ENCODE data around the gene TBC1D8. TPM values are rescaled to one million over a fixed set of nuclear protein-coding genes. Genes with fewer than 3 reads are reported as not detected.
A peak's percentile ranks its signal among the peaks of the same experiment; 100 is the strongest.

TBC1D8 gene
- polyA plus RNA-seq, 1 donor, result 30.2 TPM

DNA sequence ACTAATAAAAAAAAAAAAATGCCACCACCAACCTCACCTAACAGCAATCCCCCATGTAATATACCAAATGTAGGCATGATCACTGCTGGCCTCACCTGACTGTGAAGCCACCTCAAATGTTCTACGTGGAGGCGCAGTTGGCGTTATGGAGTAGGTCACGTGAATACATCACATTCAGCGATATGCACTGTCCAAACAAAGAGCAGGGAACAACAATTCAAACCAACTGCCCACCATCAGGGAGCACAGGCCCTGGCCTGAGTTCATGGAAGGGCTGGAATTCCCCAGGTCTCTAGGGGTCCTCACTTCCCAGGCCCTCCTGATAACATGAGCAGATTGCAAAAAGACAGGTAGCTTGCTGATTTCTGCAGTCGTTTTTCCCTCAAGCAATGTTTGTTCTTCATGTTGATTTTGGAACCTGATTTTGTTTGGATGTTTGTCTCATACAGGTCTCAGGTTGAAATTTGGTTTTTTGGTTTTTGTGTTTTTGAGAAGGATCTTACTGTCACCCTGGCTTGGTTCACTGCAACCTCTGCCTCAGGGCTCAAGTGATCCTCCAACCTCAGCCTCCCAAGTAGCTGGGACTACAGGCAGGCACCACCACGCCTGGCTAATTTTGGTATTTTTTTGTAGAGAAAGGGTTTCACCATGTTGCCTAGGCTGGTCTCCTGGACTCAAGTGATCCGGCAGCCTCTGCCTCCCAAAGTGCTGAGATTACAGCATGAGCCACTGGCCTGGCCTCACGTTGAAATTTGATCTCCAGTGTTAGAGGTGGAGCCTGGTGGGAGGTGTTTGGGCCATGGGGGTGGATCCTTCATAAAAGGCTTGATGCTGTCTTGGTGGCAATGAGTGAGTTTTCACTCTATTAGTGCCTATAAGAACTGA, 15.5 kb downstream of the TBC1D8 start:
- DNase-seq, result no peak

DNA sequence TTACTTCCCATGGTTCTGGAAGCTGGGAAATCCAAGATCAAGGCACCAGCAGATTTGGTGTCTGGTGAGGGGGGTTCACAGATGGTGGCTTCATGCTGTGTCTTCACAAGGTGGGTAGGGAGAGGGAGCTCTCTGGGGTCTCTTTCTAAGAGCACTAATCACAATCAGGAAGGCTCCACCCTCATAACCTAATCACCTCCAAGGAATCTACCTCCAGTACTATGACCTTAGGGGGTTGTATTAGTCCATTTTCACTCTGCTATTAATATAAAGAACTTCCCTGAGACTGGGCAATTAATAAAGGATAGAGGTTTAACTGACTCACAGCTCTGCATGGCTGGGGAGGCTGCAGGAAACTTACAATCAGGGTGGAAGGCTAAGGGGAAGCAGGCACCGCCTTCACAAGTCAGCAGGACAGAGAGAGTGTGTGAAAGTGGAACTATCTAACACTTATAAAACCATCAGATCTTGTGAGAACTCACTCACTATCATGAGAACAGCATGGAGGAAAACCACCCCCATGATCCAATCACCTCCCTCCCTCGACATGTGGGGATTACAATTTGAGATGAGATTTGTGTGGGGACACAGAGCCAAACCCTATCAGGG, 17.6 kb downstream of the TBC1D8 start:
- no peak for DNase-seq

DNA sequence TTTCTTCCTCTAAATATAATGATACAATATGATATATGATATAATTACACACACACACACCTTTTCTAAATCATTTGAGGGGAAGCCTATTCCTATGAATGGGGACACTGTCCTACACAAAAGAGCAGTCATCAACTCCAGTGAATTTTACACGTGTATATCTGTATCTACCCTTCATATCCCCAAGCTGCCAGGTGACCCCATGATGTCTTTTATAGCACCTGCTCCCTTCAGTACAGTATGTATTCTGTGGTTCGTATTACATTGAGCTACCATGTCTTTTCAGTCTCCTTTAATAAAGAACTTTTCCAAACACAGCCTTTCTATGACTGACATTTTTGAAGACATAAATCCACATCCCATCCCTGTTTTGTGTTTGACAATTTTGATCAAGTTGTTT, 19.0 kb downstream of the TBC1D8 start:
- DNase-seq, result no peak

DNA sequence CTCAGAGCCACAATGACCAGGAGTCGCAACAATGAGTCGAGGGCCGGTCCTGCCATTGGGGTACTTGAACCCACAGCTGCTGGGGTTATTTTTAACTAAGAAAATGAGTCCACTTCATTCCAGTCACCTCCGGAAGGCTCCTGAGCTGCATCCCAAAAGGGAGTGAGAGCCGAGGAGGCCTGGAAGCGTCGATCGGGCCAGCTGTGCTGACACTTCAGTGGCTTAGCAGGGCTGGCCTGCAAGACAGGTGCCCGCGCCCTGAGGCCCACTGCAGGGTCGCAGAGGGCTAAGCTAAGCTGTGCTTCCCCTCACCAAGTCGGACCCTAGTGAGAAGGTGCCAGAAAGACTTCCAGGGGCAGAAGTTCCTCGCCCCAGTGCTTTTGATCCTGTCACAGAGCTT, 21.1 kb downstream of the TBC1D8 start:
- no peak for DNase-seq

DNA sequence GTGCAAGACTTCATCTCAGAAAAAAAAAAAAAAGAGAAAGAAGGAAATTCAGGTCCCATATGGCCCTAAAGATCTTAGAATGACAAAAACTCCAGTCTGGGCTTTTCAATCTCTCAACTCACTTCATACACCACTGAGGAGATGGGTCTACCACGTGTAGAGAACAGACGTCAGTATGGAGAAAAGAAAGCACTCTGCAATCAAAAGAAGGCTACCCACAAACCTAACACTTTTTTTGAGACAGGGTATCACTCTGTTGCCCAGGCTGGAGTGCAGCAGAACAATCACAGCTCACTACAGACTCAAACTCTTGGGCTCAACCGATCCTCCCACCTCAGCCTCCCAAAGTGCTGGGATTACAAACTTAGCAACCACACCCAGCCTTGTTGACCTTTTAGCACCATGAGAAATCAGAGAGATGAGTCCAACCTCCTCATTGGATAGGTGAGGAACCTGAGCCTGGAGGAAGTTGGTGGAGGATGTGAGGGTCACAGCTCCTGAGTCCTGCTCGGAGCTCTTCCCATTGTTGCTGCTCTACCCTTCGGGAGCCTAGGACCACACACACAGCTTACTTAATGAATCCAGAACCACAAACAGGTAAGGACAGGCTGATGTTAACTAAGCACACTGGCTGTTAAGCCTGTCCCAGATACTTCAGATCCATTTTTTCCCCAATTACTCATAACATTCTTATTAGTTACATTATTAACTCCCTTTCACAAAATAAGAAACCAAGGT, 23.7 kb downstream of the TBC1D8 start:
- no peak for DNase-seq

DNA sequence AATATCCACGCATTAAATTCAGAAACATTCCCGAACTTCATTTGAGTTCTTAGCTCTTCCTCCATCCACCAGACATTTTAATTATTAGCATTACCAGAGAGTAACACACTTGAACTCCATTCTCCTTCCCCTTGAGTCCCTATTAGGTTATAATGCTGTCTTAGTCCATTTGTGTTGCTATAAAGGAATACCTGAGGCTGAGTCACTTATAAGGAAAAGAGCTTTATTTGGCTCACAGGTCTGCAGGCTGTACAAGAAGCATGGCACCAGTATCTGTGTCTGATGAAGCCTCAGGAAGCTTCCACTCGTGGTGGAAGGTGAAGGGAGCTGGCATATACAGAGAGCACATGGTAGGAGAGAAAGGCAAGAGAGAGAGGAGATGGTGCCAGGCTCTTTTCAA, 25.4 kb downstream of the TBC1D8 start:
- DNase-seq, result no peak

DNA sequence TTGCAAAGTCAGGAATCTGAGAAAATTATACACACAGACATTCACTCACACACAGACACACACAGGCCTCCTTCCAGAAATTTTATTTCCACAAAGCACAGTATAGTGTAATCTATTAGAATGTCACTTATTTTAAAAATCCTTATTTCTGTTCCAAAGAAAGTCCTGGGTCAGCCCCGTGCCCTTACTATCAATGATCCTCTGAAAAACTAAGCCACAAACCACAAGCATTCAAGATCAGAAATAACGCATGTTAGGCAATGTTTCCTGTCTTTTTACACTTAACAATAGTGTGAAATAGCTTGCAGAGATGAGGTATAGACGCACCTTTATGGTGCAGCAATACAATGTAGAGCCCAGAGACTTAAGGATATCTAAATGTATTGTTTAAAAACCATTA, 25.8 kb downstream of the TBC1D8 start:
- no peak for DNase-seq

DNA sequence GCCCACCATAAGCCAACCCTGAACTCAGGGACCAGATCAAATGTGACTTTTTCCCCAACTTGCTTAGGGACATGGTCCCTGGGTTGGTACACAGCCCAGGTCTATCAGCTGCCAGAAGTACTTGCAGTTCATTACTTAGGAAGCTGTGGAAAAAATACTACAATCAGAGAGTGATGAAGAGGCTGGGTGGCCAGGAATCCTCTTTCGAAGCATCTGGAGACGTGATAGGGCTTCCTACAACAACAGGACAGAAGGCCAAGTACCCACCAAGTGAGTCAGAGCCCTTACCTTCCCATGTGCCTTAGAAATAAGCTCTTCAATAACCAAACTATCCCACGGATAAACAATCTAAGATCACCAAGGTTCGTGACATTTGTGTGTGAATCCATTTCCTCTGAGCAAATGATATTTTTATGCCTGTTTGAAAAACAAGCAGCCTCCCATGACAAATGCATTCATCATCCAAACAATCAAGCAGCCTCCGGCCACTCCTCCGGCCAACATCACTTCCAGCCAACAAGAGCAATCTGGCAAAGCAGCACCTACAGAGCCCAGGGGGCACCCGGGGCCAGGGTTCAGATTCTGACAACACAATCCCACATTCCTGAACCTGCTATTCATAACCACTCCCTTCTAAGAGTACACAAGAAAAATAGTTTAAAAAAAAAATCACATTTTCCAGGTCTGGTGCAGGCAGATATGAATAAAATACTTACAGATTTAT, 26.4 kb downstream of the TBC1D8 start:
- DNase-seq, result no peak

DNA sequence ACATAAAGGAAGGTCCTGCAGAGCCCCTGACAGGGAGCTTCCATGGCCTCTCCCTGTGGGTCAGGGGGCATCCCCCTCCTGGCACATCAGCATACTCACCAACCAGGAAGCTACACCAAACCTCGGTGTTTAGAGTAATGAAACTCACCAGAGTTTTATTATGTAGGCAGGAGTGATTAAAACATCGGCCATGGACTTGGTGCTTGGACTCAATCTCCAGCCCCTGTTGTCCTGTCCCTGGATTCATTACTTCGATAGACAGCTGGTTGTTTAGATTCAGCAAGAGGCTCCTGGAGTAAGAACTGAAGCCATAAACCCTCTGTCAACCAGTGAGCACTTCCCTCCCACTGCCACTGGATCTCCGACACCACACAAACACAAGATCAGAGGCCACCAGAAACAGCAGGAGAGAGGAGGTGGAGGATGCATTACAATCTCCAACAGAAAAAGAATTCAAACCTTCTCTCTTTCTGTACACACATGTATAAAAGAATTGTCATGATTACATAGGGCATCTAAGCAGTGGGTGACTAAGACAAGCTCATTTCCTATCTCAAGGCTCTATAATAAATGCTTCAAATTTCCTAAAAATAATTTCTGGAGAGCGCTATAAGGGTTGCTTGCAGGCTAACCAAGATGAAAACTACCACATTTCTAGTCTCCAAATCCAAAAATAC, 27.2 kb downstream of the TBC1D8 start:
- DNase-seq, result no peak

DNA sequence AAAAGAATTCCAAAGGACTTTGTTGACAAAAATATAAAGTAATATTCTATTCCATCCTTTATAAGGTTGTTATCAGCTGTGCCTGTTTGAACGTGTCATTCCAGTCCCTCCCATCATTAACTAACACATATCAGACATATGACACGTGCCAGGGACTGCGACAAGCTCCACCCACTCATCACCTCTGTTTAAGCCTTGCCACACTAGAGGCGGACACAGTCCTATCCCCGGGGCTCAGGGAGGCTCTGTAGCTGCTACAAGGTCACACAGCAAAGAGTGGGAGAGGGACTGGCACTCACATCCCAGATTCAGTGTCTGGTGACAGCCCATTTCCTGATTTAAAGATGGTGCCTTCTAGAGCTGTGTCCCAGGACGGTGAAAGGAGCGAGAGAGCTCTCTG, 30.0 kb downstream of the TBC1D8 start:
- no peak for DNase-seq

DNA sequence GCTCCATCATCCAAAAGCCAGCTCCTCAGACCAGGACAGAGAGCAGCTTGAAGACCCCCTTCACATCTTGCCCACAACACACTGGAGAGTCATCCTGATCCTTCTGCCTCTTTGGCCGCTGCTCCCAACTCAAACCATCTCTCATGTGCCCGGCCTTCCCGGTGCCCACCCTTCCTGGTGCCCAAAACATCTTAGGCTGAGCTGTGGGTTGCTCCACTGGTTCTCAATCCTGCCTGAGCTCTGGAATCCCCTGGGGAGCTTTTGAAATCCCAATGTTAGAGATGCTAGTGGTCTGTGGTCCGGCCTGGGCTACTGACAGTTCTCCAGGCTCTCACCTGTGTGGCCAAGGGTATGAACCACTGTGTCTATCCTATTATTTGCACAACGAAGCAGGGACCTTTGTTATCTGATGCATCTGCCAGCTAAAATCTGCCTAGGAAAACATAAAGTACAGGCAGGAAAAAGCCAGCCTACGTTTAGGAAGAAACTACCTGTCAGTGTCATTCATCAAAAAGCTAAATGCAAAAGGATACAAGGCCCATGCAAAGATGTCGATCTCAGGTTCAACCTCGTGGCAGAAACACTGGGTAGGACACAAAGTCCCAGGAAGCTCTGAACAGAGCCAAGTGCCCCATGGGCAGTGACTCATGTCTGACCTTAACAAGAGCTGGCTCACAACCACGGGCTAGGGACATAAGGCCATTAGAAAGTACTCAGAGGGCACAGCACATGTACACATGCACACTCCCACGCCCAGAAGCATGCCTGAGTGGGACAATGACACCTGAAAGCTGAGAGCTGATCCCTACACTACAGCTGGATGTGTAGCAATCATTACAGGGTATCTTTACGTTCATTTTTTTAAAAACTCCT, 30.8 kb downstream of the TBC1D8 start:
- no peak for DNase-seq

DNA sequence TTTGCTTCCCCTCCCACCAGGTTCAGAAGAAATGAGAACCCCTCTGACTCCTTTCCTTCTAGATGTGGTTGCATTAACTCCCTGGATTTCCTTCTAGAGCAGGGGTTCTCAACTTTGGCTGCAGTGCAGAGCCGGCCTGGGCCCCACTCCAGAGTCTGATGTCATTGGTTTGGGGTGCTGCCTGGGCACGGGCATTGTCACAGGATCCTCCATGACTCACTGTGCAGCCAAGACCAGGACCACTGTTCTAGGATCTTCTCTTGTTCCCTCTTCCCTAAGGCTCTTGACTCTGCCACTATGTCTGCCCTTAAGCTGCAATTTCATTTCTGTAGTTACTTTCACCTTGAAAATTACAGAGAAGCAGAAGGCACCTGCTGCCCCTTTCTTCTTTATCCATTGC, 31.8 kb downstream of the TBC1D8 start:
- no peak for DNase-seq

DNA sequence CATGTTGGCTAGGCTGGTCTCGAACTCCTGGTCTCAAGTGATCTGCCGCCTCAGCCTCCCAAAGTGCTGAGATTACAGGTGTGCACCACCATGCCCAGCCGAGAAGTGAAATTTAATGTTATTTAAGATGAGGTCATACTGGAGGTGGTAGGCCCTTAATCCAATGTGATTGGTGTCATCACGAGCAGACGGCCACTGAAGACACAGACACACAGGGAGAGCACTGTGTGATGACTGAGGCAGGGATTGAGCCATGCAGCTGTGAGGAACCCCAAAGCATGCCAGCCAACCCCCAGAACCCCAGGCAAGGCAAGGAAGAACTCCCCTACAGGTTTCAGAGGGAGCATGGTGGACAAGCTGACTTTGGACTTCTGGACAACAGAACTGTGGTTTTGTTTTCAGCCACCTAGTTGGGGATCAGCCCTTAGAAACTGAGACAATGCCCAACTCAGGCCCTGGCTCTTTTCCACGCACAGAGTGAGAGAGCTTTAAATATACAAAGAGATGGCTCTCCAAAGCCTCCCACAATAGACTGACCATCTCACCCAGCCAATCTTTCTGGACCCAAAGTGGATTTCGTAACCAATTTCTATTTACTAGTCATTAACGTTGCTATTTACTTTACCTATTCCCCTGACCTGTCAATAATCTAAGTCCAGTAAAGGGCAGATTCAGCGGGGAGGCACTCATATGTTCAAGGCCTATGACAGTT, 34.2 kb downstream of the TBC1D8 start:
- no peak for DNase-seq

DNA sequence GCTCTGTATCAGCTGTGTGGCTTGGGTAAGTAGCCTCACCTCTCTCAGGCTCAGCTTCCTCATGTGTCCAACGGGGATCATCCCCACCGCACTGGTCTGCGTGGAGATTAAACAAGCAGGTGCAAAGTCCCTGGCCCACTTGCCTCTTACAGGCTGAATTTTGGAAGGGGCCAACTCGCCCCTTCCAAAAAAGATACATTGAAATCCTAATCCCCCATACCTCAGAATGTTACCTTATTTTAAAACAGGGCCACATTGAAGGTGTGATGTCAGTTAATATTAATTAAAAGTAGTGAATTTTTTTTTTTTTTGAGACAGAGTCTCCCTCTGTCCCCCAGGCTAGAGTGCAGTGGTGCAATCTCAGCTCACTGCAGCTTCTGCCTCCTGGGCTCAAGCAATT, 34.8 kb downstream of the TBC1D8 start:
- DNase-seq, result no peak

DNA sequence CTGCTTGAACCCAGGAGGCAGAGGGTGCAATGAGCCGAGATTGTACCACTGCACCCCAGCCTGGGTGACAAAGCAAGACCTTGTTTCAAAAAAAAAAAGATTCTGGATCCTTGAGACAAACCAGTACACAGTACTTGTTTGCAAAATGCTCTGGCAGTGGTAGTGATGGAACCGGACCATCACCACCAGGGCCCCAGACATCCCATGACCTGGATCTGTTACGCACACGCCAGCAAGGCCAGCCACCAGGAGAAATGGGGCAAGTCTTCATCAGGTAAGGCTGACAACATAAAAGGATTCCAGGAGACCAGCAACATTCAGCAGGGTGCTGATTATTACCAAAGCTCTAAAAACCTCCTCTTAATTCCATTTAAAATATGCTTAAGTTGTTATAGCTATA, 35.5 kb downstream of the TBC1D8 start:
- DNase-seq, result no peak

DNA sequence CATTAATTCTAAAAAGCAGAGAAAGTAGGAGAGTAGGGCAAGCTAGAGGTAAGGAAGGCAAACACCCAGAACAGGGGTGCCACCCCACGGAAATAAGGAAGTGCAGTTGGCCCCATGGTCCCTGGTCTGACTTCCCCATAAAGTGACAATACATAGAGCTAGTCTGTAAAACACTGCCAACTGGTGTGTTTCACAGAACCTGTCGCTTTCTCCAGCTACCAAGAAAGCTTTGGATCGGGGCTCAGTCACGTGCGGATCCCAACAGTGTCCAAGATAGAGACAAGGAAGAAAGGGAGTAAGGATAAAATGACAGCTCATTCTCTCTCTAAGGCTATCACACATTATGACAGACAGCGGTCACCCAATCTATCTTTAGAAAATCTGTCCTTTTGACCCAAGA, 36.4 kb downstream of the TBC1D8 start:
- DNase-seq, result no peak

DNA sequence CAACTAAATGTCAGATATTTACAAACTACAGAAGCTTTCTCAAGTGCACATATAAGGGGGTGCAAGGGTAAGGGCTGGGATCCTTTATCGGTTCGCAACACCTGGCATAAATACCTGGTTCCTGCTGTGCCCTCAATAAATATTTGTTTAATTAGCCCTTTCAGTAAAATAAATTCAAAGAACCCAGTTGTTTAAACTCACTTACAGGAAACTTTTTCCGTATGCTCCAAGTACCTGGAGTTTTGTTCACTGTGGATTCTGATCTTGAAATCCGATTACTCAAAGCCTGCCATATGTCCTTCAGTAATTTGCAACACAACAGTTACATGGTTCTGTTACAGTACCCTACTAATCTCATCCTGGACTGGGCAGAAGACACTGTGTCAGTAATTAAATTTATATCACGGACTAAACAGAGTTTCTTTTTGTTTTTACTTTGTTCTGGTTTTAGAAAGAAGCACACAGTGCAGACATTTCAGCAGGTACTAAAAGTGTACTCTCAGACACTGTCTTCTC, 36.9 kb downstream of the TBC1D8 start:
- DNase-seq, result no peak

DNA sequence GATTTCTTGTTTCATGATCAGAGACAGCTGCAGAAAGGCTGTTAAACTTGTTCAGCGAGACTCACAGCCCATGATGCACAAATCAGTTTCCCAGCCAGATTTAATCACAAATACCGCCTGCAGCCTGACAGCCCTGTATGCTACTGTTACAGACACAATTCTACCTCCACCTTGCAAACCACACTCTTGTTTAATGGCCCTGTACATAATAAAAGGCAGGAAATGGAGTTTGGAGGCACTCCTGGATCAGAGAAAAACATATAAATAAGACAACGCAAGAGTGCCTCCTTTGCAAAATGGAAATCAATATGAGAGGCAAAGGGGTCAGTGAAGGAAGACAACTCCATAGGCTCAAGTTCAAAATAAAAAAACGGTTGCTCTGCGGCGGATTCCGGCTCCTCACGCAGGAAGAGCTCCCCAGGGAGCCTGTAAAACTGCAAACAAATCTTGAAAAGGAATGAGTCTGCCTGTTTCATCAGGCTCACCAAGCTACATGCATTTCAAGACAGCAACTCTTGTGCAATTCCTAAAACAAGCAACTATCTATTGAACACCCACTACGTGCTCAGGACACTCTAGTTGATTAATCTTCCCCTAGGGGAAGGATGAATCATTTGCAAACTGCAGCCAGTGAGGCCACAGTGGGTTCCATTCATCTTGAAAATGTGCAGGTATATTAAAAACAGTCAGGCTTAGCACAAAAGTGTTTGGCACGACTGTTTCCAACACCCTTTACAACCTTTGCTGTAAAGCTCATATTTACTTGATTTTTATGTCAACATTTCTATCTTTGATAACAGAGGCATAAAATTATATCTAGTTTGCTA, 37.5 kb downstream of the TBC1D8 start:
- DNase-seq, result peak; percentile 17

DNA sequence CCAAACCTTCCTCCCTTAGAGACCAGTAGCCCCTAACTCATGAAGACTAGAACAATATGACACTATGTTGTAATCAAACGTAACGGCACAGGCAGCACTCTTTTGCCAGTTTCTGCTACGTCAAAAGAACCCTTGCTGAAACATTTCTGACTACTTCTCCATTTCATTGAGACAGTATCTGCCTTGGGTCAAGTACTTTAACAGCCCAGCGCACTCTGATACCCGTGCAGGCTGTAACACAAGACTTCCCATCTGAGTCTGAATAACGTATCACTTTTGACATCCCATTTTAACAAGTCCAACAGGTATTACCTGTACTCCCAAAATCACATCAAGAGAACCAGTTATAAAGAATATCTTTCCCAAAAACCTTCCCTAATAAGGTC, 38.4 kb downstream of the TBC1D8 start:
- DNase-seq, result no peak

All from hindlimb muscle (tissue), 1 donor.